Measurements from ENCODE around the gene ABCA6.

Gene ABCA6

DNA sequence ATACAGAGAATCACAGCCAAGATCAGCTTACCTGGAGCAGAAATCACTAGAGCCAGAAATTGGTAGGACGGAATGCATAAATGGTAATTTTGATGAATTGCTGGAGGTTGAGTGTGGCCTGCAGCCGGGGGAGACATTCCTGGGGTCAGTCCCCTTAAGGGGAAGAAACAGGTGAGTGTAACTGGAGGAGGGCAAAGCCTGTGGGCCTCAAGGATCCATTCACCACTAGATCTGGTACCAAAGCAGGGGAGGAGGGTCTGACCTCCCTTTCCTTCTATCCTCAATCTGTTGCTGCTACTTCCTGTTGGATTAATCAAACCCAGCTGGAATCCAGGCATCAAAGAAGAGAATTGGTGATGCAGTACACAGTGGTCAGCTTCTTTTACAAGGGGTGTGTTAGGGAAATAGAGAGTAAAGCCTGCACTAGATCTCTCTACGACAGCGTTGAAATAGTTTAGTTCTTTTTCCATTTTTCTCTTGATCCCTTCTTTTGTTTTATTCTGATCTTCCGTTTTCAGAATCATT is 72.4 kb downstream of the ABCA6 start:
- TF ChIP-seq, protein P1, sequence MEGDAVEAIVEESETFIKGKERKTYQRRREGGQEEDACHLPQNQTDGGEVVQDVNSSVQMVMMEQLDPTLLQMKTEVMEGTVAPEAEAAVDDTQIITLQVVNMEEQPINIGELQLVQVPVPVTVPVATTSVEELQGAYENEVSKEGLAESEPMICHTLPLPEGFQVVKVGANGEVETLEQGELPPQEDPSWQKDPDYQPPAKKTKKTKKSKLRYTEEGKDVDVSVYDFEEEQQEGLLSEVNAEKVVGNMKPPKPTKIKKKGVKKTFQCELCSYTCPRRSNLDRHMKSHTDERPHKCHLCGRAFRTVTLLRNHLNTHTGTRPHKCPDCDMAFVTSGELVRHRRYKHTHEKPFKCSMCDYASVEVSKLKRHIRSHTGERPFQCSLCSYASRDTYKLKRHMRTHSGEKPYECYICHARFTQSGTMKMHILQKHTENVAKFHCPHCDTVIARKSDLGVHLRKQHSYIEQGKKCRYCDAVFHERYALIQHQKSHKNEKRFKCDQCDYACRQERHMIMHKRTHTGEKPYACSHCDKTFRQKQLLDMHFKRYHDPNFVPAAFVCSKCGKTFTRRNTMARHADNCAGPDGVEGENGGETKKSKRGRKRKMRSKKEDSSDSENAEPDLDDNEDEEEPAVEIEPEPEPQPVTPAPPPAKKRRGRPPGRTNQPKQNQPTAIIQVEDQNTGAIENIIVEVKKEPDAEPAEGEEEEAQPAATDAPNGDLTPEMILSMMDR (IDR thresholded peaks at IDR 0.05; ENCODE audit: low read depth, low read length) = no peak
- Histone ChIP-seq H3K36me3 (no peaks in the 10 kb centered on the region), H3K4me3 (ENCODE audit: low read depth, low read length) (no peak overlapping the region), H3K27me3 (ENCODE audit: insufficient read depth, low read depth, severe bottlenecking) (no peaks in the 10 kb centered on the region), H3K9me3 (ENCODE audit: severe bottlenecking) (no peaks in the 10 kb centered on the region), H3K27ac (no peak overlapping the region)
- no peak for DNase-seq

DNA sequence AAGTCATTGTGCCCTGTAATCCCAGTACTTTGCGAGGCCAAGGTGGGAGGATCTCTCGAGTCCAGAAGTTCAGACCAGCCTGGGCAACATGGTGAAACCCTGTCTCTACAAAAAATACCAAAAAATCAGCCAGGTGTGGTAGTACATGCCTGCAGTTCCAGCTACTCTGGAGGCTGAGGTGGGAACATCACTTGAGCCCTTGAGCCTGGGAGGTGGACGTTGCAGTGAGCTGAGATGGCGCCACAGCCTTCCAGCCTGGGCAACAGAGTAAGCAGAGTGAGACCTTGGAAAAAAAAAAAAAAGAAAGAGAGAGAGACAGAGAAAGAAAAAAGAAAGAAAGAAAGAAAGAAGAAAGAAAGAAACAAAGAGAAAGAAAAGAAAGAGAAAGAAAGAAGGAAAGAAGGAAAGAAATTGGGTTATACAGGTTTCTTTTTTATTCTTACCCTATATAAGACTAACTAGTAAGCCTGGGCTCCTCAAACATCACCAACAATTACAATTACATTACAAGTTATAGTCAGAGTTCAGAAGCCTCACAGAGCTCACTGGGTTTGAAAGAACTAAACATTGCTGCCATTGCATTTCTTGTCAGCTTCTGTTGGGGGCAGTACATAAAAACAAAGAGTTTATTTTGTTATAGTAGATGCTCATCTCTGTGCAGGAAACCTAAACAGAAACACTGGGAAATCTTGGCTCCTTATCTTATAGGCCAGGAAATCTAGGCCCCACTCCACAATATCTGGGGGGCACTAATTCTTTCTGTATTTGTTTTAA is 74.2 kb downstream of the ABCA6 start:
- TF ChIP-seq, protein P1 (IDR thresholded peaks at IDR 0.05; ENCODE audit: low read depth, low read length) = no peak
- DNase-seq = no peak

DNA sequence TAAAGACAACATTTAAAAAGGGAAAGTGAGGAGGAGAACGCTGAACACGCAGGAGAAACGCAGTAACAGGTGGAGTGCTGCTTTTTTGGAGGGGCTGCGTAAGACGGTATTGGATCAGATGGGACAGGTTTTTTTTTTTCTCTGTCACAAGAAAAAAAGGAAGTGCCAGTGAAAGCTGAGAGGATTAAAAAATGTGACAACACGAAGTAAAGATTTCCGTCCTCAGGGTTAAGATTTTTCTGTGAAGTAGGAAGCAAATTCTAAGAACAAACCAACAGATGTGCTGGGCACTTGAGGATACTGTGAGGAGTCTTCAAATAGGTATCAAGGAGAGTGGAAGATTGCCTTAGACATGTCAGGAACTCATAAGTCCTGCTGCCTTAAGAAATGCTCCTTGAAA is 75.2 kb downstream of the ABCA6 start:
- H3K4me3 ChIP-seq (ENCODE audit: low read depth, low read length) = no peak overlapping the region
- no peaks in the 10 kb centered on the region for H3K27me3 ChIP-seq (ENCODE audit: insufficient read depth, low read depth, severe bottlenecking)
- TF ChIP-seq, protein P1 (IDR thresholded peaks at IDR 0.05; ENCODE audit: low read depth, low read length) = no peak
- no peaks in the 10 kb centered on the region for H3K36me3 ChIP-seq
- no peaks in the 10 kb centered on the region for H3K9me3 ChIP-seq (ENCODE audit: severe bottlenecking)
- H3K27ac ChIP-seq = no peak overlapping the region
- DNase-seq = no peak

More for the DNA sequence above, 74.2 kb downstream of the ABCA6 start:
- H3K9me3 ChIP-seq (ENCODE audit: severe bottlenecking) = no peaks in the 10 kb centered on the region
- H3K36me3 ChIP-seq = no peaks in the 10 kb centered on the region
- no peak overlapping the region for H3K27ac ChIP-seq
- H3K27me3 ChIP-seq (ENCODE audit: insufficient read depth, low read depth, severe bottlenecking) = no peaks in the 10 kb centered on the region
- H3K4me3 ChIP-seq (ENCODE audit: low read depth, low read length) = no peak overlapping the region

DNA sequence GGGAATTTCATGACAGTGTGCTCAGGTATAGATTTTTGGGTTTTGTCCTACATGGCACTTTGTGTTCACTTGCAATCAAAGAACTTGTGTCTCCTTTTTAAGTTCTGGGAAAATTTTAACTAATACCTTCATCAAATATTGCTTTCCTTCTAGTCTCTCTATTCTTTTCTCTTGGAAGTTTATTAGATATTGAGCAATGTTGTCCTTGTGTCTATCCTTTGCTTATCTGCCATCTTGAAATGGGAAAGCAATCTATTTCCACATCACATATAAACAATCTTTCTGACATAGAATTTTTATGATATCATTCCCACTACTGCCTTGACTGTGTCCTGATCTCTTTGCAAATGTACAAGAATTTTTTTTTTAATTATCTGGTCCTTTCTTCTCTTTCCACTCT is 76.6 kb downstream of the ABCA6 start:
- DNase-seq = no peak
- Histone ChIP-seq H3K27me3 (ENCODE audit: insufficient read depth, low read depth, severe bottlenecking) (no peaks in the 10 kb centered on the region), H3K4me3 (ENCODE audit: low read depth, low read length) (no peak overlapping the region), H3K9me3 (ENCODE audit: severe bottlenecking) (no peaks in the 10 kb centered on the region), H3K36me3 (no peaks in the 10 kb centered on the region), H3K27ac (no peak overlapping the region)
- TF ChIP-seq, protein P1 (IDR thresholded peaks at IDR 0.05; ENCODE audit: low read depth, low read length) = no peak

DNA sequence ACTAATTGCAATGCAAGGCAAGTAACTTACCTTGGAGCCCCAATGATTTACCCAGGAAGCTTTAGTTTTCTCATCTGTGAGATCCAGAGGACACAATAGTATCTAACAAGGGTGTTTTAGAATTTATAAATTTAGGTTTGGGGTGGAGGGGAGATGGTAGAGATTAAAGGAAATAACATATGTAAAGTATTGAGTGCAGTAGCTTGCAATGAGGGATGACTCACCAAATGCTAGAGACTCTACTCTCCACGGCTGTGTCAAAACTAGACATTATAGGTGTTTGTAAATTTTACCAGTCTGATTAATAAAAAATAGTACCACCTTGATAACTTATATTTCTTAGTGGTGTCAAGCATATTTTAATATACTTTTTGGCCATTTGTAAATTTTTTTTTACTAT is 77.2 kb downstream of the ABCA6 start:
- no peak for DNase-seq
- H3K36me3 ChIP-seq = no peaks in the 10 kb centered on the region
- H3K4me3 ChIP-seq (ENCODE audit: low read depth, low read length) = no peak overlapping the region
- H3K9me3 ChIP-seq (ENCODE audit: severe bottlenecking) = no peaks in the 10 kb centered on the region
- TF ChIP-seq, protein P1 (IDR thresholded peaks at IDR 0.05; ENCODE audit: low read depth, low read length) = no peak
- no peak overlapping the region for H3K27ac ChIP-seq
- H3K27me3 ChIP-seq (ENCODE audit: insufficient read depth, low read depth, severe bottlenecking) = no peaks in the 10 kb centered on the region
